NCI-H82 treated with DMSO at 0.1 percent for 48 hours (cell line): ENCODE data around the gene CCDC192.
A peak's percentile ranks its signal among the peaks of the same experiment; 100 is the strongest.

Experiments
- DNase-seq: peaks from one replicate; lab custom pipeline; 2025; ENCODE audit not compliant: unreplicated experiment; lab: John Stamatoyannopoulos, UW

CCDC192 gene

DNA sequence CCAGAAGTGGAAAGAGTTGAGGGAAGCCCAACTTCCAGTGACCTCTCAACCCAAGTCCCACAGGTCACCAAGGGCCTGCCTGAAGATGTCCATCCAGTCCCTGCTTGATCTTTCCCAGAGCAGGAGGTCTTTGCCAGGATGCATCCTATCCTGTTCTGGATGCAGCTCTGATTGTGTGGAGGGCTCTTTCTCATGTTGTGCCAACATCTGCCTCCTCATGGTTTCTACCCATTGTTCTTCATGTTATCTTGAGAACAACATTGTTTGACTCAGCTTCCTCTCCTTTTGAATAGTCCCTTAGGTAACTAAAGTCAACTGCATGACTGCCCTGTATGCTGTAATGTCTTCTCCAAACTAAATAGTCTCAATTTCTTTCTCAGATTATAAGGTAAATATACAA lies 169.3 kb downstream of the CCDC192 start:
- no peak for DNase-seq

DNA sequence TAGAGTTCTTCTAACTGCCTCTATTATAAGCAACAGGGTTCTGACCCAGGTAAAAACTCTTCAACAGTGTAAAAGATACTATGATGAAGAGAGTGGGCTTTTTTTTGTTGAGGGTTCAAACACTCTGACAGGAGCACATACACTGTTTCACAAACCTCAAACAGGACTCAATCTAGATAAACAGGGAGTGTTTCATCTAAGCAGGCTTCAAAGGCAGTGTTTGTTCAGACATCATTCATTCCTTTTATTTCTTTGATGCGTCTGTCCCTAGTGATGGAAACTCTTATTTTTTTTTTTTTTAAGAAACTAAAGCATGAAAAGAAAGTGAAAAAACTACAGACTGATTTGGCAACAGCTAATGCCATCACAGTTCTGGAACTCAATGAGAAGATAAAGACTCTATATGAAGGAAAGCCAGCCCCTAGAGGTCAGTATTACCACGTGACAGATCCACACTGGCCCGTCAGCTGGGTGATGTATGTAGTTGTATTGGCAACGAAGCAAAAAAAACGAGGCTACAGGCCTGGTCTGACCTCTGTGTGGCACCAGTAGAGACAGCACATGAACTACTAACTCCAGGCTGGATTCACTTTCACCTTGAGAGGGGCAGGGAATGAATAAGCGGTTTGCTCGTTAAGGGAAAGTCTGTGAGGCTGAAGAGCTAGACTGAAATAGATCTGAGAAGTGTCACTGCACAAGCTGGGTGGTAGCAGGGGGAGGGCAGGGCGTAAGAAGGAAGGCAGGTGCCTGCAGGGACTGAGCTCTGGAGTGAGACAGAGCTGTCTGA lies 172.2 kb downstream of the CCDC192 start:
- DNase-seq, result peak; percentile 47

DNA sequence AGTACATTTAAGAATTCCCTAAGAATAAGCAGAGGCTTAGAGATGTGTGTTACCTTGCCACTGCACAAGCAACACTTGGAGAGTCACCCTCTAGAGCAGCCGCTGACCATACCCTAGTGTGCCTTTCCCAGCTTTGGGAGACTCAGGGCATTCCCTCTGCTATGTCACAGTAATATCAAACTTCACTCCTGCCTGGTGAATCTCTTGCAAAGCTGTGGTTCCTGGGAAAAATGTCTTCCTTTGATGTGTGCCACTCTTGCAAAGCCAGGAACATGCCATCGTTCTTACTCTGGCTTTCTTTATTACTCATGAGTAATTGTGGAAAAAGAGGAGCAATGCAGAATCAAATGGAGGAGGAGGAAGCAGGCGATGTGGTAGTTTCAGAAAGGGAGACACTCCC lies 173.2 kb downstream of the CCDC192 start:
- DNase-seq, result no peak

DNA sequence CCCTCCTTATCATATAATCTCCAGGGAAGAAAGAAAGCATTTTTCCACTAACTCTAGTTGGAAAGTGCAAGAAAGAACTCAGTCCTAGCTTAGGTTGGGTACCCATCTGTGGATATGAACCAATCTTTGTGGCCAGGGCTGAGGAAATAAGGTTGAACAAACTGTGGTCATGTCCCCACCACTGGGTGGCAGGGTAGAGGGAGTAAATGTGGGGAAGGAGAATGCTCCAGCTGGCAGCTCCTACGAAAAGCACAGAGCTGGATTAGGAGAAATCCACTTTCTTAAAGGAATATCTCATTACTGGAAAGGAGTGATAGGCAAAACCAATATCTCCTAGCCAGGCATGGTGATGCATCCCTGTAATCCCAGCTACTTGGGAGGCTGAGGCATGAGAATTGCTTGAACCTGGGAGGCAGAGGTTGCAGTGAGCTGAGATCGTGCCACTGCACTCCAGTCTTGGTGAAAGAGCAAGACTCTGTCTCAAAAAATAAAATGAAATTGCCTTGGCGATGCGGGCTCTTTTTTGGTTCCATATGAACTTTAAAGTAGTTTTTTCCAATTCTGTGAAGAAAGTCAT lies 175.1 kb downstream of the CCDC192 start:
- peak; percentile 80 for DNase-seq

DNA sequence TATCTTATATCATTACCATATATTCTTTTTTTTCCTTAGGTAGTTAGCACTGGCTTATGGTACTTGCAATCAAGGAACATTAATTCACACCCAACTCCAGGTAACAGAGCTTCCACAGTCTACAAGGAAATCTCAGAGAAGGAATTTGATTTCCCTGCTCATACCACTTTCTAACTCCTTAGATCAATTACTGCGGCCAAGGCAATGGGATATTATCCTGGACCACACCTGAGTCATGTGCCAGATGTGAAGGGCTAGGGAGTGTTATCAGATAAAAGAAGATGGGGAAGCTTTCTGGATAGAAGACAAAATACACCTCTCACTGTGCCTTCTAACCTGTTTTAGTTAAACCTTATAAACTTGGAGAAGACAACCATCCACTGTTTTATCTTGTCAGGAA lies 181.2 kb downstream of the CCDC192 start:
- DNase-seq, result no peak

DNA sequence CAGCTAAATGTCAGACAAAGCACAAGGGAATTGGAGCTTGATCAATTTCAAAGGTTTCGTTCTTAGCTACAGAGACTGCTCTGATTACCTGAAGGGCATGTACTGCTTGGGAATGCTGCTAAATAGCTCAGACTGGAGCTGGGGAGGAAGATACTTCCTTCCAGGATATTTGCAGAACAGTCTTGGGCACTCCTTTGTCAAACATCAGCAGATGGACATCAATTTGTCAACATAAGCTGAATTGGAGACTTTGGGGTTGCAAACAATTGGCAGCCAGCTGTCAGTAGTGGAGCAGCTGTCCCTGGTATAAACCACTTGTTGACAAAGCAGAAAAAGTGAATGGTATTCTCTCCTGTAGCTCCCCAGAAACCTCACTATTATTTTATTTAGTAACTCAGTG lies 182.0 kb downstream of the CCDC192 start:
- peak; percentile 64 for DNase-seq

DNA sequence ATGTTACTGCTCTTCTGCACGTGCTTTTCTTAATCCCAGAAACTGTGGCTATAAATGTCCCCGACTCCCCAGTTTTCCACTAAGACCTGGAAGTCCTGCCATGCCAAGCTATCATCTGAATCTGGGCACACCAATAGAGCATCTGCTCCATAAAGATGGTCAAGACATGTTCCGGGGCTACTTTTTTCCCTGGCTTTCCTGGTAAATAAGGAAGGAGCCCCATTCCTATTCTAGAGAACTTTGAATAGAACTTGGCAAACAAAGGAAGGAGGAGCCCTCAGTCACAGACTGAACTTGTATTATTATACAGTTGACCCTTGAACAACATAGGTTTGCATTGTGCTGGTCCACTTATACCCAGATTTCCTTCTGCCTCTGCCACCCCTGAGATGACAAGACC lies 182.9 kb downstream of the CCDC192 start:
- no peak for DNase-seq

DNA sequence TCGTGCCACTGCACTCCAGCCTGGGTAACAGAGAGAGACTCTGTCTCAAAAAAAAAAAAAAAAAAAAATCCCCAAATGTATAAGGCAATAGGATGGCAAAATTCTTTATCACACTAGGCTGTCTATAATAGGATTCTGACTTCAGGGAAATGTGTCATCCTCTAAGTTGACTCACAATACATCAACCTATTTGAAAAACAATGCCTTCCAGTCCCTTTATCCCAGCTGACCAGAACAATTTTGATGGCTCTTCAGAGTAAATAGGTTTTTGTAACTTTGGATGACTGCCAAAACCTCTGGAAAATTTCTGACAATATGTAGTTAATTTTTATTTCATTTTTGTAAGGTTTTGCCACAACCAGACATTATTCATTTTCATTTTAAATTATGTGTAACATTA lies 184.1 kb downstream of the CCDC192 start:
- DNase-seq, result no peak

DNA sequence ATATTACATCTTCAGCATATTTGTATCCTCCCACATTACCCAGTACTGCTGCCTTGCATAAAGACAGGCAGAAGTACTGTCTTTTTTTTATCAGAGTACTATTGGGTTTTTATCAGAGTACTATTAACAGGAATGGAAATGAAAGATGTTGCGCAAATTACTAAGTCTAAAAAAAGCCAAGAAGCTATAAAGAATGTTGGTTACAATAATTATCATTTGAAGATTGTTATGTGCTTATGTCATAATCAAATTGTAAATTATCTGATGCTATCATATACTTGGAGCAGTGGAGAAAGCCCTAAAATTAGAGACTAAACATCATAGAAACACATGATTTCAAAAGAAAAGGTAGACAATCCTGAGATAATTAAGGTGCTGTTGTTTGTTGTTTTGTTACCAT lies 188.8 kb downstream of the CCDC192 start:
- no peak for DNase-seq

DNA sequence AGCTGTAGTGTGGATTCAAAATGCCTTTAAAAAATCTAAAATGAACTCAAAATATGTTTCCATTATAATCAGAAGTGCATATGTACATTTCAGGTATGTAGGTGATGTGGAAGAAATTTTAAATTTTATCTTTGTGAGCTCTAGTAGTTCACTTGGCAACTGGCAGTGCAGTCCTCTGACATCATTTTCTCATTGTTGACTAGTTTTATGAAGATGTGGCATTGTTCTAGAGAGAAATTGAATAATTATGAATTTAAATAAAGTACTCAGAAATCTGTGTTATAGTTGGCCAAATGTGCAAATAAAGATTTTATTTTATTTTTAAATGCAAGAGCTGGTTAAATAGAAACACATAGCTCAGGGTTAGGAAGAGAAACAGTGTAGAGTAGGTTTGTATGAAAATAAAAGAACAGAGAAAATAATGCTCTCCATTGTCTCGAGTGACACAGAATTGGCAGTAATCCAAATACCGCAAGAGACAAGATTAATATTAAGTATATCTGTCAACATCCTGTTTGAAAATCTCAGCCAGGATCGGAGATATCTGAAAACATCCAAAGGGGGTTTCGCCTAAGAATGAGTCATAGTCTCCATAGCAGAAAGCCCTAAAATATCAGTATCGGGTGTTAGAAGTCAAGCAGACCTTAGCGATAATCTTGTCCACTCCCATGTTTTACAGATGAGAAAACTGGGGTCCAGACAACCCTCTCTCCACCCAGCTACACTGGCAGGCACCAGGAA lies 189.4 kb downstream of the CCDC192 start:
- no peak for DNase-seq

DNA sequence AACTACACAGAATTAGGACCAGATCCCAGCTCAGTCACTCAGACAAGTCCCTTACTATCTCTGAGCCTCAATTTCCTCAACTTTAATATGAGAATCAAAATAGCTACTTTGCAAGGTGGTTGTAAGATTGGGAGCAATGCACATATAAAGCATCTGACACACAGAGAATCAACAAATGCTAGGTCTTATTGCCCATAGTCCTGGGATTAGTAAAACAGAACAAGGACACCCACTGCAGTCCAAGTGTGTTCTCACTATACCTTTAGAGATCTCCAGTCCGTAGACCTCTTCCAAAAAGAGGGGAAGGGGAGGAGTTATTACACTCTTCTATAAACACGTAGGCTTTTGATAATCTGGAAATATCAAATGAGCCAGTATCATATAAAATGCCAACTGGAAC lies 190.0 kb downstream of the CCDC192 start:
- no peak for DNase-seq

DNA sequence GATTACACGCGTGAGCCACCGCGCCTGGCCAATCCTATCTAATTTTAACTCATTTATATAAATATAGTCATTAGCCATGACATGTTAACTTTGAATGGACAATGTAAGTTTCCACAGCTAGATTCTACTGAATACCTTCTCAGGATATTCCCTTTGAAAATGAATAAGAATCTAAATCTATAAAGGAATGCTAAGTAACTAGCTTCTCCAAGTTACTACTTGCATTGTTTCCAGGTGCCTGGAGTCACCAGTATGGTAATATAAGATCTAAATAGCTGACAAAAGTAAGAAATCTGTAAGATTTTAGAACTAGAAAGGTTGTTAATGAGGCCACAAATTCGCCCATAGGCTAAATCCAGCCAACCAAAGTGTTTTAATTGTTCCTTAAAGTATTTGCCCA lies 191.3 kb downstream of the CCDC192 start:
- no peak for DNase-seq

DNA sequence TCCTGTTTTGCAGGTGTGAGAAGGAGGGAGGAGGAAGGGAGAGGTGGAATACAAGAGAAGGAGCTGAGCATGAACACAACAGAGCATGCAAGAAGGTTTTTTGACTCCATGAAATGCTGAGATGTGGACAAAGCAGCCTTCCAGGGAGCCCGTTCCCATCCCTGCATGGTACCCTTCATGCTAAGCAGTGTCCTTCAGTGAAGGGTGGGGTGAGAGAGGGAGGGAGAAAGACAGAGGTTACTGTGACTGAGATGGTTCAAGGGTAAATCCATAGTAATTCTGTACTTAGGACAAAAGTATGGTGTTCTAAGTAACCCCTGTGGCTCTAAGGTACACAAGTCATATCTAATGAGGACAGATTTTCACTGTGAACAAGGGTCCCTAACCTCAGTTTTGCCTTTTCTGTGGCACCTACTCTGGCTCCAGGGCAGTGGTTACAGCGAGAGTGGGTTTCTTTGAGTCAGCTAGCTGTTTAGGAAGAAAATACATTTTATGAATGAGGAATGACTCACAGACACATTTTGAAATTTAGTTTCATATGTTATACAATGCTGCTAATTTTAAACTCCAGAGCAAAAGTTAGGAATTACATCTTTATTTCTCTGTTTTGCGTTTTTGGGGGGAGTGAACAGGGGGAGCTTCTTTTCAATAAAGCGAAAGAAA lies 195.5 kb downstream of the CCDC192 start:
- DNase-seq, result no peak

DNA sequence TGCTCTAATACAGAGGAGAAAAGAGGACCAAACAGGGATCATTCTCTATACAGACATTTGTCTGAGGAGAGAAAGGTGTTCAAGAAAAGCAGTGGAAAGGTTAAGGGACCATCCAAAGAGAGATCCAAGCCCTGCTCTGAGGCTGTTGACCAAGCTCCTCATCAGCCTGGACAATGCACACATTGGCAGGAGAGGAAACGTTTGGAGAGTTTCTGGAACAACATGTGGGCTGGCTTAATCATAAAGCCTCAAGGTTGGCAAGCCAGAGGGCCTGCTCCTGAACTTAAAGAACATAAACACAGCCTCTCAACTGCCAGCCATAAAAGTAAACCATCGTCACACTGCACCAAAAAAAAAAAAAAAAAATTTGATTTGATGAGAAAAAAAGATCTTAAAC lies 196.0 kb downstream of the CCDC192 start:
- DNase-seq, result no peak

DNA sequence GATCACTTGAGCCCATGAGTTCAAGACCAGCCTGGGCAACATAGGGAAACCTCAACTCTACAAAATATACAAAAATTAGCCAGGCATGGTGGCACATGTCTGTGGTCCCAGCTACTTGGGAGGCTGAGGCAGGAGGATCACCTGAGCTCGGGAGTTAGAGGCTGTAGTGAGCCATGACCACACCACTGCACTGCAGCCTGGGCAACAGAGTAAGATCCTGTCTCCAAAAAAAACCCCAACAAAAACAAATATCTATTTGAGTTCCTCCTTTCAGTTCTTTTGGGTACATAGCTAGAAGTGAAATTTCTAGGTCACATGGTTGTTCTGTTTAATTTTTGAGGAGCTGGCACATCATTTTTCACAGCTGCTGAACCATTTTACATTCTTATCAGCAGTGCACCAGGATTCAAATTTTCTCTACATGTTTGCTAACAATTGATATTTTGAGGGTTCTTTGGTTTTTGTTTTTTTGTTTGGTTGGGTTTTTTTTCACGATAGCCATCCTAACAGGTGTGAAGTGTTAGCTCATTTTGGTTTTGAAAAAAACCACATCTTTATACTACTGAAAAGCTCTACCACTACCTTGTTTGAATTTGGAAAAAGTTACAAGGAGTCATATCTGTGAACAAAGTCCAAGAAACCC lies 203.5 kb downstream of the CCDC192 start:
- no peak for DNase-seq

DNA sequence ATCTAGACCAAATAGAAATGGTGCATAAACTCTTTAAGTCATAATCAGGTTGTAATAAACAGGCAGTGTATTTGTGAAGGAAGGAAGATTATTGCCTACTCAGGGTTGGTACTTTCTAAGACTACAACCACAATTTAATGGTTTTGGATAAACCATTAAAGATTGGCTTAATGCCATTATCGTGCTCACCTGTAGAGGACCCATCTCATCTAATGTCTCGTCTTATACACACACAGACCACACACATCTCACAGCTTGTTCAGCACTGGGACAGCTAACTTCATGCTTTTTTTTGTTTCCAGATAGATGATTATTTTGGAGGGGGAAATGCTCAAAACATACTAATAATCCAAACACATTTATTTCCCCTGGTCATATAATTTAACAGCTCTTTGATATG lies 204.7 kb downstream of the CCDC192 start:
- DNase-seq, result no peak

DNA sequence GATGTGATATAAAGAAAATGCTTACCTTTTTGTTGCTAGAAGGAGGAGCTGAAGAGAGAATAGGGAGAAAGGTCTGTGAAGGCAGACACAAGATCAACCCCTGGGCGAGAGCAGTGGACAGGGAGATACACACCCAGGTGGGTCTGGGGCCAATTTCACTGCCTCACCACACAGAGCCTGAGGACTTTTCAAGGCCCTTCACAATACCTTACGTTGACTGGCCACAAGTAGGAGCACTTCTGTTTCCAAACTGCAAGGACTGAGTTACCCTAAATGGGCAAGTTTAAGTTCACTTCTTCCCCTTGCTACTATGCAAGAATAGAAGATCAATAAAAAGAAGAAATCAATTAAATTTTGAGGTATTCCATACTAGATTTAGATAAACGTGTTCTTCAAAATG lies 205.9 kb downstream of the CCDC192 start:
- DNase-seq, result peak; percentile 23

DNA sequence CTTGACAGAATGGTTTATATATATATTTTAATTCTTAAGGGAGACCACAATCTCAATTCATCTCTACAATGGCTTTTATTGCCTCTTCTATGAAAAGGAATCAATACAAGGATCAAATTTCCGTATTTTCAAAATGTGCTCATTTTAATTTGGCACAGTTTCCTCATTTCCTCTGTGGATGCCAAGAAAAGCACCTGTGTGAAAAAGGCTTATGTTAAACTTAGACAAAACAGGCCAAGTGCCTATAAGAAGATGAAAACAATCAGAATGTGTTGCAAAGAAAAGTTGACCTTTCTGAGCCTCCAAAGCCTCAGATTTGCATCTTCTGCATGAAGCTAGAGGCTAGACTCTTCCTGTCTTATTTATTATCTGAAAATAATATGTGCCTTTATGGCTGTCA lies 206.6 kb downstream of the CCDC192 start:
- no peak for DNase-seq

DNA sequence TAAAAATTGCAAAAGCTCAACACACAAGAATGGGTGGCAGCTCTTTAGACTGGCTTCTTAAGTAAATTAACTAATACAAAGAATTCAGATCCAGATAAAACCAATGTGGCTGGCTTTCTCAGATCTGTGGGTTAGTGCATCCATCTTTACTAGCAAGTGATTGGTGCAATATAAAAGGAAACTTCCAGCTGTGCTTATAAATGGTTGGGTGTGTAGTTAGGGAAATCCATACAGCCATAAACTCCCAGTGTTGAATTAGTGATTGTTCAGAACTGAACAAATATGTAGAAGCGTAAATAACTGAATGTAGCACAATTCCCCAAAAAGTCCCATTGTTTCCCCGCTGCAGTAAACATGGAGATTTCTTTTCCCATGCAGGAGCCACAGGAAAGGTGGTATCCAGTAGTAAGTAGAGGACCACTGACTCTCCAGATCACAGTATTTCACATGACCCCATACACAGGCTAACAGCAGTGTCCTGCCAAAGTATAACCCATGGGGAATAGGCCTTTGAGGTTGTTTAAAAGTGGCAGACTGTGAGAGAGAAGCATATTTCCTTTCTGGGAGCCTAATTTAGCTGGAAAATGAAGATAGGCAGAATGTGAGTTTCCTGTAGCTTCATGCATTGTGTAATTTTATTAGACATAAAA lies 207.2 kb downstream of the CCDC192 start:
- no peak for DNase-seq

DNA sequence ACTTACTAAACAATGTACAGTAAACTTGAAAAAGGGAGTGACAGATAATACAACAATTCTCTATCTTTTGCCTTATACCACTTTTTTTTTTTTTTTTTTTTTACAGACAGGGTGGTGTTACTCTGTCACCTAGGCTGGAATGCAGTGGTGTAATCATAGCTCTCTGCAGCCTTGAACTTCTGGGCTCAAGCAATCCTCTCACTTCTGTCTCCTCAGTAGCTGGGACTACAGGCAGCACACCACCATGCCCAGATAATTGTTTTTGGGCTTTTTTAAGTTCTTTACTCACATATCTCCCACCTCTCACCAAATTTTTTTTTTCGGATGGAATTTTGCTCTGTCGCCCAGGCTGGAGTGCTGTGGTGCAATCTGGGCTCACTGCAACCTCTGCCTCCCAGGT lies 208.4 kb downstream of the CCDC192 start:
- no peak for DNase-seq

DNA sequence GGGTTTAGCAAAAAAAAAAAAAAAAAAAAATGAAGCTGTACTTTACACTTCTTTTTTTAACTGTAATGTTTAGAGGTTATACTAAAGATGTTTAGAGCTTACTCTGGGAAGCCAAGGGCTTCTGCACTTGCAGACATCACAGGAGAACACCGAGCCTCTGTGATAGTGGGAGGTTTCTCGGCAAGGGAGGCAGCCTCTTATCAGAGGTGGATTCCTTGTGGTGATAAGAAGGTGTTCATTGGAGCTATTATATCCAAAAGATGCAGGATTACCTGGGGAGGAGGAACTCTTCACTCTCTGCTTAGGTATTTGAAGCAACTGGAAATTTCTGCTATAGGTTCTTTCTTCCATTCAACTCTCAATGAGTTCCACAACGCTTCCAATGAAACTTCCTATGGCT lies 209.2 kb downstream of the CCDC192 start:
- no peak for DNase-seq
